Adipose tissue (tissue), 3 donors: ENCODE data around the gene INSYN2A. TPM values are rescaled to one million over a fixed set of nuclear protein-coding genes. Genes with fewer than 3 reads are reported as not detected.

ENCODE experiments used
- H3K27ac ChIP-seq: one replicate; pipeline ENCODE4 v1.5.1; 2013; ENCODE audit warnings: low read depth, low read length
- WGBS, 3 donors: extraction: QIAGEN DNeasy Blood & Tissue Kit; methylation state at CpG; one replicate each; pipeline ENCODE4 v1.1.7; 2013; 5-methylcytosine and 5-hydroxymethylcytosine counted together
- polyA plus RNA-seq, 3 donors: library from polyadenylated mRNA; stranded (reverse); fragments of 200-250 nt; gene quantifications; one replicate each; pipeline ENCODE4 v1.2.3, GENCODE V29; 2013
- donor health status: healthy with polysubstance abuse.
- donor health status: Bipolar disorder and iron deficiency.
- donor health status: healthy.

The INSYN2A gene
- polyA plus RNA-seq, 3 donors: 0.03 TPM; not detected in 2

DNA sequence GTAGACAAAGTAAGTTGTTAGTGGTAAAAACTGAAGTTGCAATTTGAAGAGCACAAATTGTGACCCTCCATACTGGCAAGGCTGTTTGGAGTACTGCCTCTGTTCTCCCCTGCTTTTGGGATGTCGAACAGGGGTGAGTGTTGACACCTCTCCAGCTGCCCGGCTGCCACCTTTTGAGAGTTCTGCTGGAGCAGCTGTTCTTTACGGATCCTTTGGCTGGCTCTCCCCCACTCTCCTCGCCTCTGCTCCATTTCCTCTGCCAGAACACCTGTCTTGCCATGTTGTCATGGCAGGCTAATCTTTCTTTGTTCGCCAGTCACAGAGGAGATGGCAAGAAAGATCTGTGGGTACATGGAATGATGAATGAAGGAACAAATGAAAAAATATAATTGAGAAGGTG lies 34.9 kb downstream of the INSYN2A start:
- 90 to 94% (median 91%) methylated on average over 5 of the region's 5 CpGs for WGBS, 3 donors
- no peak overlapping the region for H3K27ac ChIP-seq

DNA sequence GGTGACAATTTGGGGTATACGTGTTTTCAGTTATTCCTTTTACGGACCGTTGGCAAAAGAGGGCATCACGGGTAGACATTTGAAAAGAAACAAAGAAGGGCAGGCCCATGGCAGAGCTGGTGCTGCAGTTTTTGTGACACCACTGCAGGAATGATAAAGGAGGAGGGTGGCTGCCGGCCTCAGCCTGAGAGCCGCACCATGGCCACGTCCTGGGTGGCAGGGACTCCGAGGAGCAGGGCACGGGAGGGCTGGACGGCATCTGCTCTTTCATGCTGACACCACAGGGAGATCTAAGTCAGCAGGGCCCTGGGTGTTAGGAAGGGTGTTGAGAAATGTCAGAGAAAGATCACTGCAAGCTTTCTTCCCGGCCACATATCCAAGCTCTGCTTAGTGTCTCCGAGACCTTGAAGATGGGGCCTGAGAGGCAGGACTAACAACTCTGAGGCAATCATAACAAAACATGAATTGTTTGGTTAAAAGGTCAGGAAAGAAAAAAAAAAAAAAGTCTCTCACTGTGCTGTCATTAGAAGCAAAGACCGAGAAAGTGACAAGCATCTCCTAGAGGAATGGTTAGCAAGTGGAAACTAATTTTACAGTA lies 36.6 kb downstream of the INSYN2A start:
- WGBS, 3 donors: 92 to 93% (median 92%) methylated on average over 13 of the region's 13 CpGs
- H3K27ac ChIP-seq: no peak overlapping the region

DNA sequence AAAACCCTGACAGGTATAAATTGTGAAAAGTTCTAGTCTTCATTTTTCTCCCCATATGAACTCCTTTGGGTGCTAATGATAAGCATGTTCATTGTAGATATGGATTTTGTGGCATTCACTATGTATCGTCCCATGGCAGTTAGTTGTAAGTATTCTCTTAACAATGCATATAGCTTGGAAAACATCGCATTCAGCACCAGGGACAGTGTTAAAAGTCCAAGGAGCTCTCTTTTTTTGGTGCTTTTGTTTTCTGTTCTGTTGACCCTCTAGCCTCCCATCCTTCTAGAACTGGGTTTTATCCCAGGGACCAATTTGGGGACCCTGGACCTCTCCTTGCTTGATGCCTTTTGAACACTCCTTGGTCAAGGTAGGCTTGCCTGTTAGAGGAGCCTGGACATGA lies 37.7 kb downstream of the INSYN2A start:
- no peak overlapping the region for H3K27ac ChIP-seq
- 93 to 98% (median 96%) methylated on average over 2 of the region's 2 CpGs for WGBS, 3 donors

DNA sequence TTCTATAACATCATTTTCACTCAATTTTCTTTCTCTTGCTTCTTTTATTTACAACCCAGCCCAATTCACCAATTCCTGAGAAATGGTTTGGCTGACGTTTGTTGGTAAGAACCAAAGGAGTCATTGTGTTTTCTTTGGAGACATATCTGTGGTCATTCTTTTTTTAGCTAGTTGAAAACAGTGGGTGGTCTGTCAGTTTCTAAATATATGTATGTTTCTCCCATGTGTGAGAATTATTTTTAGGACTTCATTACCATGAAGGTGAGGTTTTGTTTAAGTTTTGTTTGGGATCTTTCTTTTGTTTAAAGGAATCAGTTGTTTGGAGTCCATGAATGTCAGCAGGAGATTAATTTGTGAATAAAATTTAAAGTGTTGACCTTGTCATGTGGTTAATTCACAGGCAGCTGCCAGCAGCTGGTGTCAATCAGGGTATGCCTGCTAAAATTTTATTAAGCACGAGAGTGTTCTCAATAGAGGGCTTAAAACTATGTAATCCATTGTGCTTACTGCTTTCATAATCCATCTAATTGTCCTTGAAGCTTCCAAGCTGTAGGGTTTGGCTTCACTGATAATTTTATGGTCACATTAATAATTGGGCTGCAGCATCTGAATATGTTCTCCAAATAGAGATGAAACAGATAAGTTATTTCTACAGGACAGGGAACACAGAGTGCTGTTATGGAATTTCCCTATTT lies 38.7 kb downstream of the INSYN2A start:
- 46 to 62% (median 58%) methylated on average over 2 of the region's 2 CpGs for WGBS, 3 donors
- no peak overlapping the region for H3K27ac ChIP-seq

DNA sequence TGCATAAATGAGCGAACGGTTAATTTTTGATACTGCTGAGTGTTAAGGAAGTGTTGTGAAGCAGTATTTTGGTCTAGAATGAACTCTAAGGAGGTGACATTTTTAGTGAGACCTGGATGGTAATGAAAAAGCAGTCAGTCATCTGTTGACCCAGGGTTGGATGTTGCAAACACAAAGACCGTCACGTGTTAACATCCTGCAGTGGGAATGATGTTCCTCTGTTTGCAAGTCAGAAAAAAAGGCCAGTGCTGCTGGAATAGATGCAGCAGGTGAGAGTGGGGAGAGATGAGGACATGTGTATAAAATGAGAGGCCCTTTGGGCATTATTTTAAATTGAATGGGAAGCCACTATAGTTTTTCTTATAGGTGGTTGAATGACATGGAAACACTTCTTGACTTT lies 39.3 kb downstream of the INSYN2A start:
- no peak overlapping the region for H3K27ac ChIP-seq

DNA sequence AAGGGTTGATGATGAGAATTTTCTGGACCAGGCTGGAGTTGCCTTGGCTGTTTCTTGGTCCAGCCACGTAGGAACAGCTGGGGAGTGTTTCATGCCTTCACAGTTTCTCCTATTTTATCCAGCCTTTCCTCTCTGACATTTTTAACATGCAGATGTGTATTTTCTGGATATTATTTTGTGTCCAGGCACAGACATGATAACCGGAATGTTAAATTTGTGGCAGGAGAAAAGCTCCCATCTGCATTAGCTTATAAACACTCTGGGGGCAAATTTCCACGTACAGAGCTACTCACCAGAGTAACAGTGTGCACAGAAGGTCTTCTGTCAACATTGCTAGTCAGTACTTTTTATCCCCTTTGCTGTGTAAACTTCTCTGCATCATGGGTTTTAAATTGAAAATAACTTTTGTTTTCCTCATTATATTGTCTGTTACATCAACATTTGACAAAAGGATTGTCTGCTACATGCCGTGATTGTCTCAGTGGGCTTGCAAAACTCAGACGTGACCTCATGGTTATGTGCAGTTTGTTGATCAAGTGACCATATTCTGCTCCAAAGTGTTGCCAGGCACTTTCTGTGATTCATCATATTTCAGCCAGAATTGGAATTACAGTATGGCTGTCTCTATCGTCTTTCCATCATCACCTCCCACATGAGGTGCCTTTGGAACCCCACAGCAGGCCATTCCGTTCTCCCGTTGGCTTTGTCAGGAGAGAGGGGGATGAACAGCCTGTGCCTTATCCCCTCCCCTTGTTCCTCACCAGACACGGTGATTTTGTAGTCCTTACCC lies 41.4 kb downstream of the INSYN2A start:
- 80 to 88% (median 84%) methylated on average over 9 of the region's 9 CpGs for WGBS, 3 donors
- H3K27ac ChIP-seq: no peak overlapping the region

More for the DNA sequence above, 39.3 kb downstream of the INSYN2A start:
- 96 to 99% (median 97%) methylated on average over 4 of the region's 4 CpGs for WGBS, 3 donors

DNA sequence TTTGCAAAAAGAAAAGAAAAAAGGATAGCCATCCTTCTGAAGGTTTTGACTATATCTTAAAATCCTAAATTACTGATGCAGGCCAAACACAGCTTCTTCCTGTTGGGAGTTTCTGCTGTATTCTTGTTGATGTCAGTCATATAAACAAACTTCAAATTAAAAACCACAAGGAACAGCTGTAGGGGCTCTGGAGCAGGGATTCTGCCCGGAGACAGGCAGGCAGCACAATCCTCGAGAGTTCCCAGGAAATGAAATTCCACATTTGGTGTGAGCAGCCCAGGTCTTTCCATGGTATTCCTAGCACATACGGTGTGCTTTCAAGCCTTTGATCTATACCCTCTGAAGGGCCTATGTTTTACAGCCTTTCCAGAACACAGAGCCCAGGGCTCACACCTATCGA lies 43.2 kb downstream of the INSYN2A start:
- no peak overlapping the region for H3K27ac ChIP-seq
- 81 to 84% (median 83%) methylated on average over 4 of the region's 4 CpGs for WGBS, 3 donors

DNA sequence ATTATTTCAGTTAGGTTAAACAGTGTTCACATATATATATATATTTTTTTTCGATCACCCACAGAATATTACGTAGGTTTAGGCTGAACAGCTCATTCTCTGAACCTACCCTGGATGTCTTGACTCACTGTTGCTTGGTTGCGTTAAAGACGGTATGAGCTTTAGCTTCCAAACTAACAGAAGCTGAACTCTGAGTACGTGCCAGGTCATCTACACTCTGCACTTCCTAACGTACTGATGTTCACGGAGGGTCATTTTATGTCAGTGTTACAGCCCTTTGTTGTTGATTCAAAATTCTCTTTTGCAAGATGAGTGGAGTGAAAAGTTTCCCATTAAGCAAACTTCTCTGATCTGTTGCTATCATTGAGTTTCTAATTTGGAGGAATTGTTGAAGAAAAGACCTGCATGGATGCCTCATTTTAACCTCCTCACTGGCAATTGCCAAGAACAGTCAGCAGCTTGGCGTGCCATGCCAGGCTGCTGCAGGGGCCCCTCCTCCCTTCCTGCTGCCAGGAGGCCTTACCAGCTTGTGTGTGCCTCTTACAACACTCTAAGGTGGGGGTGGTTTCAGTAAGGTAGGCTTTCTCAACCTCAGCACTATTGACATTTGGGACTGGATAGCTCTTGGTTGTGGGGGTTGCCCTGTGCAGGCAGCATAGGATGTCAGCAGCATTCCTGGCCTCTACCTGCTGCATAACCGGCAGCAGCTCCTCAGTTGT lies 44.3 kb downstream of the INSYN2A start:
- no peak overlapping the region for H3K27ac ChIP-seq
- 90 to 96% (median 92%) methylated on average over 9 of the region's 9 CpGs for WGBS, 3 donors

DNA sequence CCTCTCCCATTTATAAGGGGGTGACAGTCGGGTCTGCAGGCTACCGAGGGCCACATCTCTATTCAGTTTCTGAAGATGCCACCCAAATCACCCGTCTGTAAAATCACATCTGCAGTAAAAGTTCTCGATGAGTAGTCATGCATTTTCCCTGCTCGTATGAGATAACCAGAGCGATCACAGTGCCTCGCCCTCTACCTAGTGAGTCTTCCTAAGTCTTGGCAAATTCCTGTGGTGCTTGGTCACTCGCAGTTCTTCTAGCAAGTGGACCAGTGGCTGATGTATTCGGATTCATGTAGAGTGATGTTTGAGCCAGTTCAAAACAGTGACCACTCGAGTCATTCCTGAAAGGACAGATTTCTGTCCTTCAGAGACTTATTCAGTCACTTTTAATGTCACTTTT lies 44.9 kb downstream of the INSYN2A start:
- no peak overlapping the region for H3K27ac ChIP-seq
- 95 to 96% (median 95%) methylated on average over 10 of the region's 10 CpGs for WGBS, 3 donors

DNA sequence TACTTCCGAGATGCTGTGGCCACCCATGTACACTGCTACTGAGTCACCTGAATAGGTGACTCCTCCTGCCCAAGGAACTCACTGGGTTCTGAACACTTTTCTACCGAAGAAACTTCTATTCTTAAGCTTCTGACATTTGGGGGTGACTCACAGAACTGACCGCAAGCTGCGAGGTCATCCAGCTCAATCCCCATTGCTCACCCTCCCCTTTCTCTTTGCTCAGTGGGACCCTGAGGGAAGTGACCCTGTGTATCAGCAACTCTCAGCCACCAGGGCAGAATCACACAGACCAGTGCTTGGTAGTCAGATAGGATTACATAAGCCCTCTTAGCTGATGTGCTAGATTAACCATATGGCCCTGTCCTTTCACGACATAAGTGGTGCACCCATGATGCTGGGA lies 46.3 kb downstream of the INSYN2A start:
- H3K27ac ChIP-seq: no peak overlapping the region
- WGBS, 3 donors: 90 to 97% (median 93%) methylated on average over 5 of the region's 5 CpGs

DNA sequence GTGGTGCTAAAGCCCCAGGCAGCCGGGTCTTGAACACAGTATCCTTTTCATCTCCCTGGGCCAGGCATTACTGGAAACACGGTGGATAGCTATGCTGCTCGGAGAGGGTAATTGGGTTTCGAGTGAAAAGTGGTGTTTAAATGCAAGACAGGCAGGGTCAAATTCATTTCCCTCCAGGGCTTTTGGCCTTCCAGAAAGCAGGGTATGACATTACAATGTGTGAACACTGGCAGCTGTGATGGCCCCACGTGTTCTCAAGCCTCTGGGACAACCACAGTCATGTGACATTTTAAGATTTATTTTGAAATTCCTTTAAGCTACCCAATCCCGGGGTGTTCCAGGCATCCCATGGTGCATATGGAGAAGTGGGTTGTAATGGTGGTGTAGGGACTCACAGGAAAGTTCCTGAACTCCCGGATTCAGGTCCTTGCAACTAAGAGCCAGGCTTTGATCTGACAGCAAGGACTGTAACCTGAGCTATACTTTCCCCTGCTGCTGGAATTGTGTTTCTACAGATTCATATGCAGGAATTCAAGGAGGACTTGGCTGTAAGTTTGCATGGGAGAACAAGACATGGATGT lies 46.8 kb downstream of the INSYN2A start:
- H3K27ac ChIP-seq: no peak overlapping the region
- WGBS, 3 donors: 69 to 82% (median 76%) methylated on average over 7 of the region's 7 CpGs

DNA sequence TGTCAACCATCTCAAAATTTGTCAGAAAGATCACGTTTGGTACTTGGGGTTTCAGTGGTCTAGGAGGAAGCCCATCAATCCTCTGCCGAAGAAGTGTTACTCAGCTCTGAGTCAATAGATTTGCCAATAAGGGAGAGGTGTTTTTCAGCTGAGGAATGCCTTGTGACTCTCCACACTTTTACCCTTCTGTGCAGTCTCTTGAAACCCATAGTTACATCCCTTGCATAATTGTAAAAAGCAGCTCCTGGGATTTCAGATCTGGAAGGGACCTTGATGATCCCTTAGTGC lies 47.5 kb downstream of the INSYN2A start:
- 53 to 97% (median 68%) methylated on average over 2 of the region's 2 CpGs for WGBS, 3 donors
- no peak overlapping the region for H3K27ac ChIP-seq

DNA sequence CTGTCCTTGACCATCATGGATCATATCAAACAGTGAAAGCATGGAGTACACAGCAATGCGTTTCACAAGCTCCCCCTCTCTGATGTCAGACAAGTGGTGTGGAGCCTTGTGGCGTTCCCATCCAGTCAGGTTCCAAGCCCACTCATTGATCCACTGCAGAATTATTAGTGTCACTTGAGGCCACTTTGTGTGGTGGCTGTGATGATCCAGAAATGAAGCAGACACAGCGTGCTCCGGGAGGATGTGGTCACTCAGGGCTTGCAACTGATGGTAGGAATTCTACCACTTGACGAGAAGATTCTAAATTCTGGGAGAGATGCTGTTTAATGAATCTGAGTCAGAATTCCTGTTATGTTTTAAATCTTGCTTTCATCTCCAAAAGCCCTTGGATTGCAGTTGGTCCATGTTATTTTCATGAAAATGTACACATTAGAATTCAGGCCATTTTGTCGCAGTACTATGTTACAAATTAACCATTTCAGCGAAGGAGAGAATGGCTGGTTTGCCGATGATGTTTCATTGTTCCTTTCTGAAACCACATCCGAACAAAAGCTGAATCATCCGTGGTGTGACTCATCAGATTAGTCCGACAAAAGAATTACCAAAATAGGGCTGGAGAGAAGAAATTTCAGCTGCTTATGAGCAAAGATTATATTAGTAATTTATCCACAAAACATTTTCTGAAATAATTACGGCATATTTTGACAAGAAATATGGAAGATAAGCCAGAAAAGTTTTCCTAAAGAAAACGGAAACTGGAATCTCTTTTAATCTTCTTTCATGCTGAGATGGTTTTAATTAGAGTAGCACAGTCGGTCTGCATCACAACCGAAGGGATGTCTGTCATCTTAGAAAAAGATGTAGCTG lies 48.1 kb downstream of the INSYN2A start:
- no peak overlapping the region for H3K27ac ChIP-seq
- 68 to 92% (median 68%) methylated on average over 15 of the region's 15 CpGs for WGBS, 3 donors

DNA sequence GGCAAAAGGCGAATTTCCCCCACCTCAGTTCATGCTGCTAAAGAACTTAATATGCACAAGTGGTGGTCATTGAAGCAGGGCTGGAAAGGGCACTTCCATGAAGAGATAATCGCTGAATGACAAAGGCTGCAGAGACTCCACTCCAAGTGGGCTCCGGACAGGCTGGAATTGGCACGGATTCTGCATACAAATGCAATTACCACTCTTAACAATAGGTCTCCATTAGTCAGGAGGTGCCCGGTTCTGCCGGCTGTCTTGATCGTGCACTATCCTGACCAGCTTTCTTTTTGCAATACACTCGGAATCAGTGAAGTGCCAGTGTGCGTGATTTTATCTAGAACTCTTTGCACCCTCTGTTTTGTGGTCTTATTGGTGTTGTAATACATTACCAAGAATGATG lies 49.7 kb downstream of the INSYN2A start:
- H3K27ac ChIP-seq: no peak overlapping the region
- 87 to 95% (median 88%) methylated on average over 9 of the region's 9 CpGs for WGBS, 3 donors
